GM08714 (cell line): ENCODE results near the gene ZBTB3.
A peak's percentile ranks its signal among the peaks of the same experiment; 100 is the strongest.

Experiments used
- H3K4me3 ChIP-seq: fragments of 200-500 bp; sonication (Bioruptor generic); 2 replicates; pipeline ENCODE4 v1.5.1; 2014; ENCODE audit warnings: mild to moderate bottlenecking, low read length, inconsistent platforms
- ZNF274 ChIP-seq: IDR thresholded peaks from 2 replicates; pipeline ENCODE4 v1.6.1; 2012; ENCODE audit warnings: mild to moderate bottlenecking, low read depth, low read length

ZBTB3 gene

GRCh38 chr11:62728171-62728988 lies 25.6 kb downstream of the ZBTB3 start, which contains the start of gene TTC9C:
Gene TTC9C (plus strand): TSS chr11:62728486. CDS start chr11:62728849, 363 bp downstream.
- TF ChIP-seq ZNF274, result no peak
- peak within 1 kb of the TSS; percentile 99 for H3K4me3 ChIP-seq

- no peak for TF ChIP-seq ZNF274
- peak overlapping the region; percentile 99 for H3K4me3 ChIP-seq
Observed at GRCh38 chr11:62727872-62728170, 26.1 kb downstream of the ZBTB3 start.

GRCh38 chr11:62727165-62727871 lies 26.6 kb downstream of the ZBTB3 start, which contains the start of gene HNRNPUL2:
Gene HNRNPUL2 (minus strand): TSS chr11:62727457. CDS start chr11:62727156, 301 bp downstream.
- peak within 1 kb of the TSS; percentile 99 for H3K4me3 ChIP-seq
- TF ChIP-seq ZNF274, result no peak

DNA sequence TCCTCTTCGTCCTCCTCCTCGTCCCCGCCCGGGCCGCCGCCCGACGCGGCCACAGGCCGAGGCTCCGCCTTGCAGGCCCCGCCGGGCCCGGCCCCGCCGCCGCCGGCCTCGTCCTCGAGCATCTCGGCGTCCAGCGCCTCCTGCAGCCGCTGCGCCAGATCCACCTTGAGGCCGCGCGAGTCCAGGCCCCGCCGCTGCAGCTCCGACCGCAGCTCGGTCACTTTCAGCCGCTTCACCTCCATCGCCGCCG lies 27.1 kb downstream of the ZBTB3 start:
- no peak for TF ChIP-seq ZNF274
- H3K4me3 ChIP-seq, result peak overlapping the region; percentile 95

- no peak for TF ChIP-seq ZNF274
- H3K4me3 ChIP-seq, result peak overlapping the region; percentile 95
Observed at GRCh38 chr11:62726156-62726914, 27.6 kb downstream of the ZBTB3 start.

- peak overlapping the region; percentile 95 for H3K4me3 ChIP-seq
- no peak for TF ChIP-seq ZNF274
Observed at GRCh38 chr11:62725646-62726045, 28.3 kb downstream of the ZBTB3 start.

DNA sequence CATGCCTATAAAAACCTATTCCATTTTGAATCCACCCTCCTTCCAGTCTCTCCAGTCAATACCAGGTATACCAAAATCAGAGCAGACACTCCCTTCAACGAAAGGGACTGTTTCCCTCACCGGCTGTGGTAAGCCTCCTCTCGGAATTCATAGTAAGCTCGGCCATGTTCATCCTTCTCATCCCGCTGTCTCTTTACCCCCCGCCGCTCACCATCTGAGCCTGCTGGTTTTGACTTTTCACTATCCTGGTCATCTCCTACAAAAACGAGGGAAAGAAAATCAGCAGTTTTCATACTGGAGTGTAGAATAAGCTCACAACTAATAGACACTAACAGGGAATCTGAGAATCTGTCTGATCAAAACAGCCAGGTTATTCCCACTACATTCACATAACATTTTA lies 29.8 kb downstream of the ZBTB3 start:
- TF ChIP-seq ZNF274, result no peak
- no peak overlapping the region; the same call in 1 of the 2 replicates for H3K4me3 ChIP-seq

- TF ChIP-seq ZNF274, result no peak
Observed at GRCh38 chr11:62721994-62722393, 32.0 kb downstream of the ZBTB3 start.

DNA sequence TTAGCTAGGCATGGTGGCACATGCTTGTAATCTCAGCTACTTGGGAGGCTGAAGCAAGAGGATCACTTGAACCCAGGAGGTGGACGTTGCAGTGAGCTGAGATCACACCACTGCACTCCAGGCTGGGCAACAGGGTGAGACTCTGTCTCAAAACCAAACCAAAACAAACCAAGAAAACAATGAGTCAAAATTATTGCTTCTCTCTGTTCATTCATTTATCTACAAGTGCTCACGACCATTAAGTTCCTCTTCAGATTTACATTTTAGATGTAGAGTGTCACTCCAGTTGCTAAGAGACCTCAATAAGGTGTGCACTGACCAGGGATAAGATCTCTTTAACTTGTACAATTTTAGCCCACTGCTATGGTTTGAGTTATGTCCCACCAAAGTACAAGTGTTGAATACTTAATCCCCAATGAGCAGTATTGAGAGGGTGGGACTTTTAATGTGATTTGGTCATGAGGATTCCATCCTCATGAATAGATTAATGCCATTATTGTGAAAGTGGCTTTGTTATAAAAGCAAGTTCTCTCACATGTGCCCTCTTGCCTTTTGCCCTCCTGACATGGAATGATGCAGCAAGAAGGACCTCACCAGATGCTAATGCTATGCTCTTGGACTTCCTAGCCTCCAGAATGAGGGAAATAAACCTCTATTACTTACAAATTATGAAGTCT lies 34.5 kb downstream of the ZBTB3 start:
- no peak for TF ChIP-seq ZNF274
- H3K4me3 ChIP-seq, result no peak overlapping the region

More at GRCh38 chr11:62721994-62722393, 32.0 kb downstream of the ZBTB3 start:
- no peak overlapping the region for H3K4me3 ChIP-seq

- no peak overlapping the region for H3K4me3 ChIP-seq
- TF ChIP-seq ZNF274, result no peak
Observed at GRCh38 chr11:62716816-62717215, 37.1 kb downstream of the ZBTB3 start.

DNA sequence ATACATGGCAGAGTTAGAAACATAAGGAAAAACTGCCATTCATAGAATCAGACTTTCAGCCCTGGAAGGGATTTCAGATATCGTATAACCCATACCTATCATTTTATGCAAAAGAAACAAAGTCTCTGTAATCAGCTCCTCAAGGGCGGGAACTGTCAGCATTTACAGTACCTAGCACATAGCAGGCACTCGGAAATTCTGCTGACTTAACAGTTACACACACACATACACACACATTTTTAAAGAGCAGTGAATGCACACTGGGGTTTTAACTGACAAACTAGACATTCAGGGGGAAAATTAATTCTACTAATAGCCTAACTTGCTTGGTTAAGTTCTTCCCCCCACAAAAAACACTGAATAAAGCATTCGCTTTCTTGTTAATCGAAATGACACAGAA lies 37.8 kb downstream of the ZBTB3 start:
- no peak for TF ChIP-seq ZNF274
- H3K4me3 ChIP-seq, result no peak overlapping the region

GRCh38 chr11:62715150-62716130 lies 38.5 kb downstream of the ZBTB3 start:
- TF ChIP-seq ZNF274, result no peak
- H3K4me3 ChIP-seq, result no peak overlapping the region

- TF ChIP-seq ZNF274, result no peak
- H3K4me3 ChIP-seq, result no peak overlapping the region
Observed at GRCh38 chr11:62713343-62713742, 40.6 kb downstream of the ZBTB3 start.
